Measurements from ENCODE around the gene MUS81. TPM values are rescaled to one million over a fixed set of nuclear protein-coding genes. Genes with fewer than 3 reads are reported as not detected.
A peak's percentile ranks its signal among the peaks of the same experiment; 100 is the strongest.
"Not testable (repeated sequence)": the region's sequence is repeated elsewhere in the genome, so short reads cannot be mapped to it uniquely, and the experiment has no call there.

MUS81 gene
- total RNA-seq, 2 donors from 2014 or later = 64.3 to 68.6 TPM

GRCh38 chr11:65834202-65834601 is 26.0 kb upstream of the MUS81 start:
- 52% methylated on average over 6 of the region's 6 CpGs for WGBS
- intact Hi-C loops (cut with DNase I) = loop anchor here (5.0 kb wide), 1 partner anchor 127 kb away; no protein-coding TSS in a partner anchor
- Histone ChIP-seq H3K9me3 (no peaks in the 10 kb centered on the region), H3K27me3 (replicated peaks; ENCODE audit: insufficient read depth) (no peaks in the 10 kb centered on the region), H3K27ac (no peak overlapping the region), H3K36me3 (no peaks in the 10 kb centered on the region), H3K4me1 (replicated peaks) (no peaks in the 10 kb centered on the region), H3K4me3 (peak overlapping the region; percentile 43 to 49)
- DNase-seq (ENCODE audit: low spot score) = no peak
- TF ChIP-seq CTCF (IDR thresholded peaks at IDR 0.05) (no peak), POLR2AphosphoS5 (IDR thresholded peaks at IDR 0.05) (no peak)

- Histone ChIP-seq H3K9me3 (no peaks in the 10 kb centered on the region), H3K4me3 (no peak overlapping the region), H3K4me1 (replicated peaks) (no peaks in the 10 kb centered on the region), H3K27ac (no peak overlapping the region), H3K27me3 (replicated peaks; ENCODE audit: insufficient read depth) (no peaks in the 10 kb centered on the region), H3K36me3 (no peaks in the 10 kb centered on the region)
- TF ChIP-seq POLR2AphosphoS5 (IDR thresholded peaks at IDR 0.05) = no peak
- no peak for TF ChIP-seq POLR2A (IDR thresholded peaks at IDR 0.05)
- no peak for TF ChIP-seq CTCF (IDR thresholded peaks at IDR 0.05)
- intact Hi-C loops (cut with DNase I) = no loop called here
- DNase-seq (ENCODE audit: low spot score) = no peak
- 90% methylated on average over 4 of the region's 4 CpGs for WGBS
Measured at GRCh38 chr11:65842144-65842543, 18.1 kb upstream of the MUS81 start.

GRCh38 chr11:65843811-65844210 is 16.4 kb upstream of the MUS81 start:
- 80% methylated on average over 3 of the region's 3 CpGs for WGBS
- Histone ChIP-seq H3K4me3 (no peak overlapping the region), H3K9me3 (no peaks in the 10 kb centered on the region), H3K27ac (no peak overlapping the region), H3K4me1 (replicated peaks) (no peaks in the 10 kb centered on the region), H3K36me3 (no peaks in the 10 kb centered on the region), H3K27me3 (replicated peaks; ENCODE audit: insufficient read depth) (no peaks in the 10 kb centered on the region)
- intact Hi-C loops (cut with DNase I) = no loop called here
- no peak for DNase-seq (ENCODE audit: low spot score)
- no peak for TF ChIP-seq POLR2A (IDR thresholded peaks at IDR 0.05)
- no peak for TF ChIP-seq POLR2AphosphoS5 (IDR thresholded peaks at IDR 0.05)
- no peak for TF ChIP-seq CTCF (IDR thresholded peaks at IDR 0.05)

GRCh38 chr11:65844231-65844872 is 15.9 kb upstream of the MUS81 start:
- no peak for TF ChIP-seq CTCF (IDR thresholded peaks at IDR 0.05)
- no peak for TF ChIP-seq POLR2A (IDR thresholded peaks at IDR 0.05)
- TF ChIP-seq POLR2AphosphoS5 (IDR thresholded peaks at IDR 0.05) = no peak
- H3K27ac ChIP-seq = no peak overlapping the region
- intact Hi-C loops (cut with DNase I) = no loop called here
- H3K4me3 ChIP-seq = no peak overlapping the region
- 79% methylated on average over 10 of the region's 10 CpGs for WGBS
- no peaks in the 10 kb centered on the region for H3K4me1 ChIP-seq (replicated peaks)
- no peaks in the 10 kb centered on the region for H3K9me3 ChIP-seq
- no peaks in the 10 kb centered on the region for H3K36me3 ChIP-seq
- no peak for DNase-seq (ENCODE audit: low spot score)
- no peaks in the 10 kb centered on the region for H3K27me3 ChIP-seq (replicated peaks; ENCODE audit: insufficient read depth)

- peaks cover 0 to 9% of the 10 kb centered on the region in 2 donors for H3K36me3 ChIP-seq
- TF ChIP-seq POLR2AphosphoS5 (IDR thresholded peaks at IDR 0.05) (no peak), POLR2A (IDR thresholded peaks at IDR 0.05) (no peak), CTCF (IDR thresholded peaks at IDR 0.05) (no peak)
- H3K9me3 ChIP-seq = no peaks in the 10 kb centered on the region
- no peak for DNase-seq (ENCODE audit: low spot score)
- 77% methylated on average over 3 of the region's 3 CpGs for WGBS
- H3K27me3 ChIP-seq (replicated peaks; ENCODE audit: insufficient read depth) = no peaks in the 10 kb centered on the region
- H3K4me3 ChIP-seq = no peak overlapping the region
- intact Hi-C loops (cut with DNase I) = no loop called here
- H3K27ac ChIP-seq = no peak overlapping the region
- no peaks in the 10 kb centered on the region for H3K4me1 ChIP-seq (replicated peaks)
Measured at GRCh38 chr11:65847746-65848145, 12.5 kb upstream of the MUS81 start.

- H3K27me3 ChIP-seq (replicated peaks; ENCODE audit: insufficient read depth); intact Hi-C loops (cut with DNase I): not testable (repeated sequence)
Measured at GRCh38 chr11:65848693-65849092, 11.5 kb upstream of the MUS81 start.

More at GRCh38 chr11:65848693-65849092, 11.5 kb upstream of the MUS81 start:
- not testable (repeated sequence) for H3K27ac ChIP-seq; DNase-seq (ENCODE audit: low spot score); H3K4me1 ChIP-seq (replicated peaks); H3K9me3 ChIP-seq; H3K4me3 ChIP-seq
- peaks cover 0 to 12% of the 10 kb centered on the region in 2 donors for H3K36me3 ChIP-seq
- WGBS = 57% methylated on average over 7 of the region's 7 CpGs
